Ovary (tissue), 9 donors: ENCODE measurements around the gene MLN. TPM values are rescaled to one million over a fixed set of nuclear protein-coding genes. Genes with fewer than 3 reads are reported as not detected.

Experiments
- DNase-seq, 5 donors: peaks; one replicate each; pipeline ENCODE4 v3.0.0-alpha.2; 2019 to 2020
- H3K27ac ChIP-seq, 2 donors: fragments of 200-600 bp; one replicate each; pipeline versions ENCODE4 v1.5.1 to v1.8.0; 2019 to 2022
- H3K27me3 ChIP-seq: fragments of 200-600 bp; one replicate; pipeline ENCODE4 v1.8.0; 2022
- H3K36me3 ChIP-seq: fragments of 200-600 bp; sonication (generic); one replicate; pipeline ENCODE4 v1.5.1; 2019
- H3K4me1 ChIP-seq: one replicate; pipeline ENCODE4 v1.8.1; 2013; ENCODE audit warnings: mild to moderate bottlenecking, moderate library complexity; ENCODE audit not compliant: insufficient read depth
- H3K4me3 ChIP-seq: fragments of 200-600 bp; sonication (generic); one replicate; pipeline ENCODE4 v1.5.1; 2017
- H3K9me3 ChIP-seq, 2 donors: fragments of 200-600 bp in 1 of 2; sonication (generic) in 1 of 2; one replicate each; pipeline versions ENCODE4 v1.5.1 to v1.8.1; 2013 to 2019; ENCODE audit warnings: mild to moderate bottlenecking in 1 of 2, moderate library complexity in 1 of 2
- EP300 ChIP-seq: sonication (generic); formaldehyde crosslinking; IDR thresholded peaks from one replicate; pipeline ENCODE4 v1.6.1; 2017; ENCODE audit warnings: antibody characterized with exemption
- POLR2A ChIP-seq: fragments of 450-650 bp; IDR thresholded peaks from one replicate; pipeline ENCODE4 v1.6.1; 2017; ENCODE audit warnings: antibody characterized with exemption, mild to moderate bottlenecking, moderate library complexity
- WGBS, 3 donors: extraction: QIAGEN DNeasy Blood & Tissue Kit in 1 of 3; methylation state at CpG; one replicate each; pipeline versions ENCODE4 v1.1.5 to v1.1.7; 2013 to 2017; 5-methylcytosine and 5-hydroxymethylcytosine counted together
- intact Hi-C, 4 donors: fragments of 100-400 bp; cut with DNase I; formaldehyde crosslinking; loops; one replicate each; pipeline versions ENCODE4 v1.11.0 to v1.15.1; 2022 to 2023
- polyA plus RNA-seq, 2 donors: library from polyadenylated mRNA; stranded (reverse); fragments of 200-250 nt in 1 of 2; fragments of 350-450 nt in 1 of 2; fragmentation: Illumina TruSeq in 1 of 2; extraction: RNeasy Lipid Tissue Mini Kit (QIAGEN cat#74804) in 1 of 2; gene quantifications; one replicate each; pipeline ENCODE4 v1.2.3, GENCODE V29; 2013 to 2014
- total RNA-seq, 7 donors: library from RNA; depleted of rRNA in 2 of 7; stranded (reverse); fragments of >200 nt in 2 of 7; fragmentation: NEBNext Ultra II Directional in 3 of 7; extraction: Animal tissue kit (Norgen Biotek cat#: 25700) in 3 of 7; gene quantifications; one replicate each; pipeline versions ENCODE4 v1.1.0 to v1.2.4, GENCODE V29; 2016 to 2023
- TF ChIP-seq, protein P1 (sequence below), 3 donors: fragments of 450-650 bp in 2 of 3; fragments of 200-600 bp in 1 of 3; IDR thresholded peaks; one replicate each; pipeline versions ENCODE4 v1.5.1 to v1.8.0; 2016 to 2022; ENCODE audit warnings: antibody characterized with exemption in 3 of 3, mild to moderate bottlenecking in 1 of 3
- donor health status: DM: no; HTN: no; CAD: no; lungs with moderate emphysema.
- donor health status: DM: no; HTN: no; CAD: no.
- donor health status: Bipolar disorder and iron deficiency.
- donor health status: DM: yes; HTN: yes; CAD: no.
- donor health status: DM: no; HTN: no; CAD: no.
- donor health status: DM: yes; HTN: yes; CAD: no.

The MLN gene
- total and polyA plus RNA-seq, 9 donors, result not detected

GRCh38 chr6:33781131-33781975 lies 22.4 kb downstream of the MLN start:
- TF ChIP-seq EP300 (no peak), POLR2A (no peak)
- TF ChIP-seq, protein P1, sequence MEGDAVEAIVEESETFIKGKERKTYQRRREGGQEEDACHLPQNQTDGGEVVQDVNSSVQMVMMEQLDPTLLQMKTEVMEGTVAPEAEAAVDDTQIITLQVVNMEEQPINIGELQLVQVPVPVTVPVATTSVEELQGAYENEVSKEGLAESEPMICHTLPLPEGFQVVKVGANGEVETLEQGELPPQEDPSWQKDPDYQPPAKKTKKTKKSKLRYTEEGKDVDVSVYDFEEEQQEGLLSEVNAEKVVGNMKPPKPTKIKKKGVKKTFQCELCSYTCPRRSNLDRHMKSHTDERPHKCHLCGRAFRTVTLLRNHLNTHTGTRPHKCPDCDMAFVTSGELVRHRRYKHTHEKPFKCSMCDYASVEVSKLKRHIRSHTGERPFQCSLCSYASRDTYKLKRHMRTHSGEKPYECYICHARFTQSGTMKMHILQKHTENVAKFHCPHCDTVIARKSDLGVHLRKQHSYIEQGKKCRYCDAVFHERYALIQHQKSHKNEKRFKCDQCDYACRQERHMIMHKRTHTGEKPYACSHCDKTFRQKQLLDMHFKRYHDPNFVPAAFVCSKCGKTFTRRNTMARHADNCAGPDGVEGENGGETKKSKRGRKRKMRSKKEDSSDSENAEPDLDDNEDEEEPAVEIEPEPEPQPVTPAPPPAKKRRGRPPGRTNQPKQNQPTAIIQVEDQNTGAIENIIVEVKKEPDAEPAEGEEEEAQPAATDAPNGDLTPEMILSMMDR (IDR thresholded peaks at IDR 0.05), result no peak
- intact Hi-C loops, result no loop called here

DNA sequence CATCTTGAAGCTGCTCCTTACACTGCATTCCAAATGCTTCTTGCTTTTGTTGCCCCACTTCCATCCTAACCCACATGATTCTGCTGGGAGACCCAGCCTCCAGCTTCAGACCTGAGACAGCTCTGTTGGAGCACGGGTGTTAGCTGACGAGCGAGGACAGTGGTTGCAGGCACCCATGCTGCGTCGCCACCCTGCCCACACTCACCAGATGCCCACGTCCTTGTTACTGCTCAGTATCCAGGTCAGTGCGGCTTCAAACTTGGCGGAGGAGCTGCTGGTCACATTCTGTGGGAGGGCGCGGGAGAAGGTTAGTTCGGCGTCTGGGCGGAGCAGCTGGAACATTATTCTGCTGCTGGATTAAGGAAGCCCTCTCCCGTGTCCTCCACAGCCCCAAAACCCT lies 23.9 kb downstream of the MLN start:
- WGBS, 3 donors, result 84 to 89% (median 88%) methylated on average over 14 of the region's 14 CpGs

More at GRCh38 chr6:33781131-33781975, 22.4 kb downstream of the MLN start:
- no peak for DNase-seq
- Histone ChIP-seq H3K9me3 (no peaks in the 10 kb centered on the region), H3K36me3 (no peaks in the 10 kb centered on the region), H3K27me3 (no peaks in the 10 kb centered on the region), H3K27ac (no peak overlapping the region), H3K4me3 (no peak overlapping the region), H3K4me1 (peaks cover 11% of the 10 kb centered on the region)
- 67 to 71% (median 69%) methylated on average over 16 of the region's 16 CpGs for WGBS, 3 donors

GRCh38 chr6:33779290-33779689 lies 24.5 kb downstream of the MLN start:
- no peaks in the 10 kb centered on the region for H3K4me1 ChIP-seq
- 73 to 84% (median 81%) methylated on average over 7 of the region's 7 CpGs for WGBS, 3 donors
- TF ChIP-seq, protein P1 (IDR thresholded peaks at IDR 0.05), result no peak
- TF ChIP-seq EP300 (no peak), POLR2A (no peak)
- H3K27ac ChIP-seq, result no peak overlapping the region
- no peak for DNase-seq
- H3K27me3 ChIP-seq, result no peaks in the 10 kb centered on the region
- intact Hi-C loops, result loop anchor here in 1 of 4 donors (10.0 kb wide), 1 partner anchor 376 kb away; no protein-coding TSS in a partner anchor
- no peaks in the 10 kb centered on the region for H3K36me3 ChIP-seq
- H3K4me3 ChIP-seq, result no peak overlapping the region
- H3K9me3 ChIP-seq, result no peaks in the 10 kb centered on the region

More for the DNA sequence above, 23.9 kb downstream of the MLN start:
- DNase-seq, result no peak
- TF ChIP-seq, protein P1 (IDR thresholded peaks at IDR 0.05), result no peak
- Histone ChIP-seq H3K36me3 (no peaks in the 10 kb centered on the region), H3K4me1 (no peaks in the 10 kb centered on the region), H3K27ac (no peak overlapping the region), H3K4me3 (no peak overlapping the region), H3K9me3 (no peaks in the 10 kb centered on the region), H3K27me3 (no peaks in the 10 kb centered on the region)
- intact Hi-C loops, result loop anchor here in 1 of 4 donors (10.0 kb wide), 1 partner anchor 375 kb away; no protein-coding TSS in a partner anchor

DNA sequence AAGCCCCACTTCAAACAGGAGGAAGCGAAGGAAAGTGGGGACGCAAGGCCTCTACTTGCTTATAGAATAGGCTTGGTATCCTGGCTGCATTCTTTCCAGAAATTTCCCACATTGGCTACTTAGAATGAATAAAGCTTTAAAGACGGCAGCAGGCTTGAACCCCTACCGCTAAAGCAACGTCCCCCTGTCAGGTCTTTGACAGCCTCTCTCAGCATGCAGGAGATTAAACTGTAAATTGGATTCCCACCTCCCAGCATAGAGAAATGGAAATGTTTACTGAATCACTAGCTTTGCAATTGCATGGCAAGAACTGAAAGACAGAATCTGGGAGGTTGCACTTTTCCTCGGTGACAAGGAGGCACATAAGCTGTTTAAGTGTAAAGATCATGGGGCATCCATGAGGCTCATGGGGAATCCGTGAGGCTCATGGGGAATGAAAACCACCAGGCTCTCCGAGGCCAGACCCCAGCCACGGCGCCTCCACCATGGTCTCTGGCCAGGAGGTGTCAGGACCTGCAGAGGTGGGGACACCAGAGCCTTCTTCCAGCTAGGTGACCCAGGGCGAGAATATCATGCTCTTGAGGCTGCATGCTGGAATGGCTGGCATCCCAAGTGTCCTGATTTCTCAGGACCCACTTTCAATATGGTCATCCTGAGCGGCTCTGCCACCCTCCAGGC lies 25.2 kb downstream of the MLN start:
- 82 to 91% (median 88%) methylated on average over 12 of the region's 12 CpGs for WGBS, 3 donors
- Histone ChIP-seq H3K4me3 (no peak overlapping the region), H3K27me3 (no peaks in the 10 kb centered on the region), H3K4me1 (no peaks in the 10 kb centered on the region), H3K27ac (no peak overlapping the region), H3K36me3 (no peaks in the 10 kb centered on the region), H3K9me3 (no peaks in the 10 kb centered on the region)
- no peak for DNase-seq
- TF ChIP-seq POLR2A (no peak), EP300 (no peak)
- intact Hi-C loops, result loop anchor here in 1 of 4 donors (10.0 kb wide), 1 partner anchor 376 kb away; no protein-coding TSS in a partner anchor
